Measurements from ENCODE around the gene FRMD5.

DNA sequence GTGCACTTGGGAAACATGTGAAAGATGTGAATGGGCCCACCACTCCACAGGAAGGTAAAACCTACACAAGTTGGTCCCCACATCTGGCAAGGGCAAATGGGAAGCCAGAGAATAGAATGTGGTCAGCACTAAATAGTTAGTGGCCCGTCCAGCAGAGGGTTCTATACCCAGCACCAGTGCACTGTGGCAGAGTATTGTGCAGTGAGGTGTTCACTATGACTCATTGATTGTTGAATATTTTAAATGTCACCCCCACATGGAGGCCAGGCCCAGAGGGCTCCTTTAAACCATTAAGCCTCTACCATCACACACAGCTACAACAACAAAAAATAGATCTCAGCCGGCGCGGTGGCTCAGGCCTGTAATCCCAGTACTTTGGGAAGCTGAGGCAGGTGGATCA lies 11.7 kb downstream of the FRMD5 start:
- TF ChIP-seq, protein P1, sequence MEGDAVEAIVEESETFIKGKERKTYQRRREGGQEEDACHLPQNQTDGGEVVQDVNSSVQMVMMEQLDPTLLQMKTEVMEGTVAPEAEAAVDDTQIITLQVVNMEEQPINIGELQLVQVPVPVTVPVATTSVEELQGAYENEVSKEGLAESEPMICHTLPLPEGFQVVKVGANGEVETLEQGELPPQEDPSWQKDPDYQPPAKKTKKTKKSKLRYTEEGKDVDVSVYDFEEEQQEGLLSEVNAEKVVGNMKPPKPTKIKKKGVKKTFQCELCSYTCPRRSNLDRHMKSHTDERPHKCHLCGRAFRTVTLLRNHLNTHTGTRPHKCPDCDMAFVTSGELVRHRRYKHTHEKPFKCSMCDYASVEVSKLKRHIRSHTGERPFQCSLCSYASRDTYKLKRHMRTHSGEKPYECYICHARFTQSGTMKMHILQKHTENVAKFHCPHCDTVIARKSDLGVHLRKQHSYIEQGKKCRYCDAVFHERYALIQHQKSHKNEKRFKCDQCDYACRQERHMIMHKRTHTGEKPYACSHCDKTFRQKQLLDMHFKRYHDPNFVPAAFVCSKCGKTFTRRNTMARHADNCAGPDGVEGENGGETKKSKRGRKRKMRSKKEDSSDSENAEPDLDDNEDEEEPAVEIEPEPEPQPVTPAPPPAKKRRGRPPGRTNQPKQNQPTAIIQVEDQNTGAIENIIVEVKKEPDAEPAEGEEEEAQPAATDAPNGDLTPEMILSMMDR (IDR thresholded peaks at IDR 0.05): no peak
- TF ChIP-seq POLR2A (IDR thresholded peaks at IDR 0.05): no peak
